ENCODE data around the gene GPX3. TPM values are rescaled to one million over a fixed set of nuclear protein-coding genes. Genes with fewer than 3 reads are reported as not detected.

GPX3 gene
- total RNA-seq, 1 donor from 2014 or later: 855 TPM

DNA sequence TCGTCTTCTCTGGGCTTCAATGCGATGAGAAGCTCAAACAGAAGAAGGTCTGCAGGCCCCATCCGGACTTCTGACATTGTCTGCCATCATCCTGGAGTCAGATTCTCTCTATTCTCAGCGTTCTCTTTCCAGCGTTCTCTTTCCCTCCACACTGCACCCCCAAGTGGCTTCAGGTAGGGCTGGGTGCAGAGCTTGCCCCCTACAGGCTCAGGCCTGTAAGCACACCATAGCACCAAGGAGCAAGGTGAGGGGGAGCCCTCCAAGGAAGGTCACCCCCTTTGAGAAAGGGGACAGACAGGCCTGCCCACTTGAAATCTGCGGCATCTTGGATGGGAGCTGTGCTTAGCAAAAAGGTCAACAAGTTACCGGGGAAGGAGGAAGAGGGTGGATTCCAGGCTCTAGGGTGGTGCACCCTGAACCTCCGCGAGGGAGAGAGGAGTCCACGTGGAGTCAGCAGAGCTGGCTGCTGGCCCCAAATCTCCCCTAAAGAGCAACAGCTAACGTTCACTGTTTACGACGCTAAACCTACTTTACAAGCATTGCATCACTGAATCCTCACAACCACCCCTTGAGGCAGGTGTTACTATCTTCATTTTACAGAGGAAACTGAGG is 27.5 kb downstream of the GPX3 start:
- Histone ChIP-seq H3K4me1 (peaks cover 29% of the 10 kb centered on the region), H3K9me3 (no peaks in the 10 kb centered on the region), H3K4me3 (no peak overlapping the region), H3K27me3 (ENCODE audit: low read depth) (no peaks in the 10 kb centered on the region), H3K27ac (peak overlapping the region; percentile 13), H3K36me3 (peaks cover 96% of the 10 kb centered on the region)
- TF ChIP-seq, protein P1, sequence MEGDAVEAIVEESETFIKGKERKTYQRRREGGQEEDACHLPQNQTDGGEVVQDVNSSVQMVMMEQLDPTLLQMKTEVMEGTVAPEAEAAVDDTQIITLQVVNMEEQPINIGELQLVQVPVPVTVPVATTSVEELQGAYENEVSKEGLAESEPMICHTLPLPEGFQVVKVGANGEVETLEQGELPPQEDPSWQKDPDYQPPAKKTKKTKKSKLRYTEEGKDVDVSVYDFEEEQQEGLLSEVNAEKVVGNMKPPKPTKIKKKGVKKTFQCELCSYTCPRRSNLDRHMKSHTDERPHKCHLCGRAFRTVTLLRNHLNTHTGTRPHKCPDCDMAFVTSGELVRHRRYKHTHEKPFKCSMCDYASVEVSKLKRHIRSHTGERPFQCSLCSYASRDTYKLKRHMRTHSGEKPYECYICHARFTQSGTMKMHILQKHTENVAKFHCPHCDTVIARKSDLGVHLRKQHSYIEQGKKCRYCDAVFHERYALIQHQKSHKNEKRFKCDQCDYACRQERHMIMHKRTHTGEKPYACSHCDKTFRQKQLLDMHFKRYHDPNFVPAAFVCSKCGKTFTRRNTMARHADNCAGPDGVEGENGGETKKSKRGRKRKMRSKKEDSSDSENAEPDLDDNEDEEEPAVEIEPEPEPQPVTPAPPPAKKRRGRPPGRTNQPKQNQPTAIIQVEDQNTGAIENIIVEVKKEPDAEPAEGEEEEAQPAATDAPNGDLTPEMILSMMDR (IDR thresholded peaks at IDR 0.05): peak; percentile 87
- intact Hi-C loops (cut with DNase I): no loop called here
- DNase-seq (no peak), ATAC-seq (peak; percentile 72 to 80)

DNA sequence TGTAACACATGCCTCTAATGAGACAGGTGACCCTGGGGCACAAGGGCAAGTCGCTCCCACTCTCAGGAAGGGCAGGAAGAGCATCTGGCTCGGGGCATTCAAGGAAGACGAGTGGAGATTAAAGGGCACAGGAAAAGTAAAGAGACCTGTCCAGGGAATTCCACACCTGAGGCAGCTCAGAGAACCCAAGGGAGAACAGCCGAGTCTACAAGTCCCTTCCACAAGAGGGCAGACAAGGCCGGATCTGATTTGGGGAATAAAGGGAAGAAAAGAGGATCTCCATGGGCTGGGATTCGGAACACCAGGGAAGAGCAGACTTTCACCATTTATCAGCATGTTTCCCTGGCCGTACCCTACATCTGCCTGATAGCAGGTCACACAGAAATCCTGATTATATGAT is 28.1 kb downstream of the GPX3 start:
- no peak overlapping the region for H3K4me3 ChIP-seq
- intact Hi-C loops (cut with DNase I): no loop called here
- DNase-seq: no peak
- peaks cover 96% of the 10 kb centered on the region for H3K36me3 ChIP-seq
- no peaks in the 10 kb centered on the region for H3K27me3 ChIP-seq (ENCODE audit: low read depth)
- ATAC-seq: no peak
- H3K27ac ChIP-seq: no peak overlapping the region
- TF ChIP-seq, protein P1 (IDR thresholded peaks at IDR 0.05): no peak
- H3K9me3 ChIP-seq: no peaks in the 10 kb centered on the region
- H3K4me1 ChIP-seq: peaks cover 32% of the 10 kb centered on the region

DNA sequence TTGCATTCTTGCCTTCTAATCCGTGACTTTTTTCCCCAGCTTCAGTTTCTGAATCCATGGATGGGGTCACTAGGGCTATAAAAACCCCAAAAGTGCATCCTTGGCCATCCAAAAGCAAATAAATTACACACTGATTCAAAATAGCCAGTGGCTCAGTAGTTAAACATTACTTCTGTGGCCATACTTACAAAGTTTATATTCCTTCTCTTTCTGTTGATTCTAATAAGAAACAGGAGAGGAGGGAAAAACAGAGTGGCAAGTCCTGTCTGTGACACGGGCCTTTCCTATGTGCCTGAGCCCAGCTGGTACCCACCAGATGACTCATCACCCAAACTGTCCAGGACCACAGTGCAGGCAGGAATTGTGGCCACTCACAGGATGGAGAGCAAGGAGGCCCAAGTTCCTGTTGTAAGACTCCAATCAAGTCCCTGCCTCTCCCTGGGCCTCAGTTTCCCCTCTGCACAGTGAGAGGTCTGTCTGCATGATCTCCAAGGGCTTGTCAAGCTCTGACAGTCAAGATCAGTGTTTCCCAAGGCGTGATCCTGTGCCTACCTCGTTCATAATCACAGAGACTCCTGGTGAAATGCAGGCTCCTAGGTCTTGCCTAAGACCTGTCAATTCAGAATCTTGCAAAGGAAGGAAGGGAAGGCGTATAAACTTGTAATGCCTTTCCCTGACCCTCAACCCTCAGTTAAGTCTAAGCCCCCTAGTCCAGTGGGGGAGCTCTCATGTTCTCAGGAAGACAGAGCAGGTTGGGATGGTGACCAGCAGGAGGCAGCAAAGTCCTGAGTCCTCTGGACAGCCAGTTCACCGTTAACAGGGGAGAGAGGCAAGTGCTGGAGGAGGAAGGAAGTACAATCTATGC is 30.9 kb downstream of the GPX3 start:
- peaks cover 96% of the 10 kb centered on the region for H3K36me3 ChIP-seq
- peak overlapping the region; percentile 28 for H3K27ac ChIP-seq
- DNase-seq (peak; percentile 86), ATAC-seq (peak; percentile 86 to 89)
- H3K4me1 ChIP-seq: peaks cover 32% of the 10 kb centered on the region
- intact Hi-C loops (cut with DNase I): loop anchor here (5.0 kb wide), 1 partner anchor 66 kb away; no protein-coding TSS in a partner anchor
- no peak overlapping the region for H3K4me3 ChIP-seq
- no peaks in the 10 kb centered on the region for H3K9me3 ChIP-seq
- no peaks in the 10 kb centered on the region for H3K27me3 ChIP-seq (ENCODE audit: low read depth)
- TF ChIP-seq, protein P1 (IDR thresholded peaks at IDR 0.05): peak; percentile 87

DNA sequence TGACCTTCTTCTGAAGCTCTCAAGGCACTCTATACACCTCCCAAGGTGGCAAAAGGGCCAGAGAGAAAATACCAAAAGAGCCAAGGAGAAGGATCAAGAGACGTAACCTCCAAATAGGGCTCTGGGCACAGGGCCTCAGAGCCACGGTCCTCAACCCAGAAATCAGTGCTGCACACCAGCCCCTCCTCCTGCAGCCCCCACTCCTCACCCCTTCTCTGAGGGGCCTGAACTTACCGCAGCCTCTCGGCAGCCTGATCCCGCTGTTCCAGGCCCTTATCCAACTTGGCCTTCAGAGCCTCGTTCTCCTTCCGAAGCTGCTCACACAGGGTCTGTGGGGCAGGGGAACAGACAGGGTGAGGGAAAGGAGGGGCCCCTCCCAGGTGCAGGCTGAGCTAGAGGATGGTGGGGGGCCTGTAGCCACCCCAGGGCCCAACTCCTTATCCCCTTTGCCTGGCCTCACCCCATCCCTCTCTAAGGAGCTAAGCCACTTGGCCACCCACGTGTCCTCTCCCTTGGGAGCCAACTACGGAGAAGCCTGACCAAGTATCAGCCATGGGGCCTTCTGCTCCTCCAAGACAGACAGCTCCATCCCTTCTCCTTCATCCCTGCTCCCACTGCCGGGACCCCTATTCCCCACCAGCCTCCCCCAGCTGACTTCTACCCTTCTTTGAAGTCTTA is 31.7 kb downstream of the GPX3 start:
- peaks cover 38% of the 10 kb centered on the region for H3K4me1 ChIP-seq
- H3K27ac ChIP-seq: peak overlapping the region; percentile 28
- intact Hi-C loops (cut with DNase I): loop anchor here (5.0 kb wide), 1 partner anchor 65 kb away; no protein-coding TSS in a partner anchor
- H3K4me3 ChIP-seq: no peak overlapping the region
- H3K27me3 ChIP-seq (ENCODE audit: low read depth): no peaks in the 10 kb centered on the region
- TF ChIP-seq, protein P1 (IDR thresholded peaks at IDR 0.05): no peak
- DNase-seq: no peak
- peak; percentile 6 to 7 for ATAC-seq
- peaks cover 96% of the 10 kb centered on the region for H3K36me3 ChIP-seq
- H3K9me3 ChIP-seq: no peaks in the 10 kb centered on the region

DNA sequence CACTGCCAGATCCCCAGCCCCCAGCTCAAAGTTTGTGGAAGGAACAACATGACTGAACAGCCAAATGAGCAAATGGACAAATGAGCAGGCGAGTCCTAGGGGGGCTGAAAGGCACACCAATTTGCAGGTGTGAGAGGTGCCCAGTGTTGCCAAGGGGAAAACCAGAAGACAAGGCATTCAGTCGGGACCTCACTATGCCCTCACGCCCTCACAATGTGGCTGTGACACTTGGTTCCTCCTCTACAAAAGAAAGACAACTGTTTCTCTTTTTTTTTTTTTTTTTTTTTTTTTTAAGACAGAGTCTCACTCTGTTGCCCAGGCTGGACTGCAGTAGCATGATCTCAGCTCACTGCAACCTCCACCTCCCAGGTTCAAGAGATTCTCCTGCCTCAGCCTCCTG is 32.4 kb downstream of the GPX3 start:
- H3K9me3 ChIP-seq: no peaks in the 10 kb centered on the region
- intact Hi-C loops (cut with DNase I): loop anchor here (5.0 kb wide), 1 partner anchor 64 kb away; no protein-coding TSS in a partner anchor
- DNase-seq (no peak), ATAC-seq (no peak)
- TF ChIP-seq, protein P1 (IDR thresholded peaks at IDR 0.05): no peak
- no peak overlapping the region for H3K4me3 ChIP-seq
- no peaks in the 10 kb centered on the region for H3K27me3 ChIP-seq (ENCODE audit: low read depth)
- no peak overlapping the region for H3K27ac ChIP-seq
- H3K4me1 ChIP-seq: peaks cover 32% of the 10 kb centered on the region
- peaks cover 96% of the 10 kb centered on the region for H3K36me3 ChIP-seq
